GM23338 (cell line): ENCODE results near the gene TSPAN32. TPM values are rescaled to one million over a fixed set of nuclear protein-coding genes. Genes with fewer than 3 reads are reported as not detected.

Experiments used
- ATAC-seq: fragments of 200-7000 bp; cut with Tn5 transposase; 3 replicates; pipeline ENCODE4 v1.9.1; 2020
- DNase-seq: peaks from one replicate; pipeline ENCODE4 v3.0.0-alpha.2; 2015; ENCODE audit warnings: low spot score
- H2AFZ ChIP-seq: fragments of 200-600 bp; sonication (generic); 2 replicates; pipeline ENCODE4 v1.8.0; 2016; ENCODE audit warnings: antibody characterized with exemption, mild to moderate bottlenecking, moderate library complexity
- H3F3A ChIP-seq: fragments of 200-600 bp; sonication (generic); replicated peaks from 2 replicates; pipeline ENCODE4 v1.8.0; 2017; ENCODE audit warnings: antibody characterized with exemption, mixed run types, low read depth
- H3K27ac ChIP-seq: fragments of 200-600 bp; sonication (generic); 2 replicates; pipeline ENCODE4 v1.6.1; 2016; ENCODE audit warnings: low read depth
- H3K27me3 ChIP-seq: fragments of 200-600 bp; sonication (generic); 2 replicates; pipeline ENCODE4 v1.8.0; 2016; ENCODE audit warnings: mild to moderate bottlenecking, mixed run types, moderate library complexity; ENCODE audit not compliant: insufficient read depth
- H3K36me3 ChIP-seq: fragments of 200-600 bp; sonication (generic); 2 replicates; pipeline ENCODE4 v1.8.0; 2016; ENCODE audit warnings: mild to moderate bottlenecking; ENCODE audit not compliant: insufficient read depth
- H3K4me1 ChIP-seq: fragments of 200-600 bp; sonication (generic); 2 replicates; pipeline ENCODE4 v1.8.0; 2016; ENCODE audit warnings: mild to moderate bottlenecking, moderate library complexity; ENCODE audit not compliant: insufficient read depth
- H3K4me2 ChIP-seq: fragments of 200-600 bp; sonication (generic); 2 replicates; pipeline ENCODE4 v1.7.1; 2017; ENCODE audit warnings: mixed run types
- H3K4me3 ChIP-seq: fragments of 200-600 bp; sonication (generic); 2 replicates; pipeline ENCODE4 v1.6.1; 2016; ENCODE audit warnings: mixed run types
- H3K79me2 ChIP-seq: fragments of 200-600 bp; sonication (generic); replicated peaks from 2 replicates; pipeline ENCODE4 v1.8.0; 2017; ENCODE audit warnings: mild to moderate bottlenecking; ENCODE audit not compliant: insufficient read depth
- H3K9me2 ChIP-seq: fragments of 200-600 bp; sonication (generic); 2 replicates; pipeline ENCODE4 v1.8.0; 2017; ENCODE audit not compliant: insufficient read depth
- H4K20me1 ChIP-seq: fragments of 200-600 bp; sonication (generic); replicated peaks from 2 replicates; pipeline ENCODE4 v1.8.0; 2017; ENCODE audit warnings: mild to moderate bottlenecking; ENCODE audit not compliant: insufficient read depth
- H3K27ac Mint-ChIP-seq: 2 replicates; pipeline ENCODE4 v1.8.0; 2020; ENCODE audit warnings: inconsistent platforms, mild to moderate bottlenecking, moderate library complexity, mixed read lengths
- H3K27me3 Mint-ChIP-seq: 3 replicates; pipeline ENCODE4 v1.8.0; 2022; ENCODE audit warnings: low read depth, mild to moderate bottlenecking, moderate library complexity, mixed read lengths, inconsistent platforms; ENCODE audit not compliant: insufficient read depth, poor library complexity
- H3K36me3 Mint-ChIP-seq: 3 replicates; pipeline ENCODE4 v1.8.0; 2021; ENCODE audit warnings: low read depth, mild to moderate bottlenecking, inconsistent platforms, moderate library complexity, mixed read lengths
- H3K4me1 Mint-ChIP-seq: 3 replicates; pipeline ENCODE4 v1.8.0; 2020; ENCODE audit warnings: mild to moderate bottlenecking, inconsistent platforms, mixed read lengths
- H3K4me3 Mint-ChIP-seq: 3 replicates; pipeline ENCODE4 v1.8.0; 2021; ENCODE audit warnings: moderate library complexity, mild to moderate bottlenecking, inconsistent platforms, mixed read lengths
- H3K9me3 Mint-ChIP-seq: 3 replicates; pipeline ENCODE4 v1.8.0; 2020; ENCODE audit warnings: moderate library complexity, mild to moderate bottlenecking, inconsistent platforms, mixed read lengths
- CREB1 ChIP-seq: fragments of 250-450 bp; sonication (Bioruptor Pico); IDR thresholded peaks from 2 replicates; pipeline ENCODE4 v1.5.0; 2020; ENCODE audit warnings: low read depth, mild to moderate bottlenecking, moderate library complexity
- NANOG ChIP-seq: IDR thresholded peaks from 2 replicates; pipeline ENCODE4 v1.6.1; 2016; ENCODE audit warnings: antibody characterized with exemption, borderline replicate concordance
- STAT1 ChIP-seq: IDR thresholded peaks from one replicate; pipeline ENCODE4 v1.6.1; 2016; ENCODE audit warnings: antibody characterized with exemption; ENCODE audit not compliant: unreplicated experiment
- polyA plus RNA-seq: library from polyadenylated mRNA; unstranded; fragments of >200 nt; fragmentation: Nextera tagmentation; extraction: Ambion mirVana; gene quantifications from 2 replicates; pipeline ENCODE4 v1.2.1, GENCODE V29; 2016
- total RNA-seq: library from RNA; depleted of rRNA; stranded (reverse); fragments of >200 nt; shearing (Covaris generic); gene quantifications from 2 replicates; pipeline ENCODE4 v1.2.3, GENCODE V29; 2014
- TF ChIP-seq, protein P1 (sequence below): IDR thresholded peaks from one replicate; pipeline ENCODE4 v1.6.1; 2018; ENCODE audit warnings: antibody characterized with exemption; ENCODE audit not compliant: unreplicated experiment
- TF ChIP-seq, protein P2 (sequence below): fragments of 250-450 bp; sonication (Bioruptor Pico); IDR thresholded peaks from 2 replicates; pipeline ENCODE4 v1.5.0; 2020; ENCODE audit warnings: mild to moderate bottlenecking, moderate library complexity

TSPAN32 gene
- total and polyA plus RNA-seq, 2 experiments from 2014 or later: not detected

DNA sequence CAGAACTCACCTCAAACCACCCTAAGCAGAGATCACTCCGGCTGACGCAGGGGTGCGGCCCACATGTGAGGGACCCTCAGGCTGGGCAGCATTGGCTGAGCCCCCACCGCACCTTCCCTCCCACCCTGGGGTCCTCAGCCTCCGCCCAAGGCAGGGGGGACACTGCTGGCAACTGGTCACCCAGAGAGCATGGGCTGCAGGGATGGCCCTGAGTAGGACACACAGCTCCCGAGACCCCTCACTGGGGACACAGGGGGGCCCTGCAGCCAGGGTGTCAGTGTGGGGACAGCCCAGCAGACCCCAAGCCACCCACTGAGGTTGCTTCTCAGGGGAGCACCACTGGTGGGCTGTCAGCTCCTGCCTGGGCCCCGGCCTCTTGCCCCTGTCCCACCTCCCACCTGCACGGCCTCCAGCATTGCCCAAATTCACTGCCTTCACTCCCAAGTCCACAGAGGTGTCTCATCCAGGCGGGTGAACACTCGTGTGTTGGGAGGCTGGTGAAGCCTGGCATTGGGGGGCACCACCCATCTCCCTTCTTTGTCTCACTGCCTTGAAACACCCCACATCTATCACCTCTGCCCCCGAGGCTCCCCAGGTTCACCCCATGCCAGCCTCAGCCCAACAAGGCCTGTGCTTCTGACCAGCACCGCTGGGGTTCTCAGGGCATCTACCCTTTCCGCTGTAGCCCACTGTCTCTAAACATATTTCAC lies 4.7 kb upstream of the TSPAN32 start (continued):
- TF ChIP-seq, protein P1, sequence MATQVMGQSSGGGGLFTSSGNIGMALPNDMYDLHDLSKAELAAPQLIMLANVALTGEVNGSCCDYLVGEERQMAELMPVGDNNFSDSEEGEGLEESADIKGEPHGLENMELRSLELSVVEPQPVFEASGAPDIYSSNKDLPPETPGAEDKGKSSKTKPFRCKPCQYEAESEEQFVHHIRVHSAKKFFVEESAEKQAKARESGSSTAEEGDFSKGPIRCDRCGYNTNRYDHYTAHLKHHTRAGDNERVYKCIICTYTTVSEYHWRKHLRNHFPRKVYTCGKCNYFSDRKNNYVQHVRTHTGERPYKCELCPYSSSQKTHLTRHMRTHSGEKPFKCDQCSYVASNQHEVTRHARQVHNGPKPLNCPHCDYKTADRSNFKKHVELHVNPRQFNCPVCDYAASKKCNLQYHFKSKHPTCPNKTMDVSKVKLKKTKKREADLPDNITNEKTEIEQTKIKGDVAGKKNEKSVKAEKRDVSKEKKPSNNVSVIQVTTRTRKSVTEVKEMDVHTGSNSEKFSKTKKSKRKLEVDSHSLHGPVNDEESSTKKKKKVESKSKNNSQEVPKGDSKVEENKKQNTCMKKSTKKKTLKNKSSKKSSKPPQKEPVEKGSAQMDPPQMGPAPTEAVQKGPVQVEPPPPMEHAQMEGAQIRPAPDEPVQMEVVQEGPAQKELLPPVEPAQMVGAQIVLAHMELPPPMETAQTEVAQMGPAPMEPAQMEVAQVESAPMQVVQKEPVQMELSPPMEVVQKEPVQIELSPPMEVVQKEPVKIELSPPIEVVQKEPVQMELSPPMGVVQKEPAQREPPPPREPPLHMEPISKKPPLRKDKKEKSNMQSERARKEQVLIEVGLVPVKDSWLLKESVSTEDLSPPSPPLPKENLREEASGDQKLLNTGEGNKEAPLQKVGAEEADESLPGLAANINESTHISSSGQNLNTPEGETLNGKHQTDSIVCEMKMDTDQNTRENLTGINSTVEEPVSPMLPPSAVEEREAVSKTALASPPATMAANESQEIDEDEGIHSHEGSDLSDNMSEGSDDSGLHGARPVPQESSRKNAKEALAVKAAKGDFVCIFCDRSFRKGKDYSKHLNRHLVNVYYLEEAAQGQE: no peak
- TF ChIP-seq CREB1 (CRISPR knock-in tag) (no peak), NANOG (no peak)
- TF ChIP-seq, protein P2, sequence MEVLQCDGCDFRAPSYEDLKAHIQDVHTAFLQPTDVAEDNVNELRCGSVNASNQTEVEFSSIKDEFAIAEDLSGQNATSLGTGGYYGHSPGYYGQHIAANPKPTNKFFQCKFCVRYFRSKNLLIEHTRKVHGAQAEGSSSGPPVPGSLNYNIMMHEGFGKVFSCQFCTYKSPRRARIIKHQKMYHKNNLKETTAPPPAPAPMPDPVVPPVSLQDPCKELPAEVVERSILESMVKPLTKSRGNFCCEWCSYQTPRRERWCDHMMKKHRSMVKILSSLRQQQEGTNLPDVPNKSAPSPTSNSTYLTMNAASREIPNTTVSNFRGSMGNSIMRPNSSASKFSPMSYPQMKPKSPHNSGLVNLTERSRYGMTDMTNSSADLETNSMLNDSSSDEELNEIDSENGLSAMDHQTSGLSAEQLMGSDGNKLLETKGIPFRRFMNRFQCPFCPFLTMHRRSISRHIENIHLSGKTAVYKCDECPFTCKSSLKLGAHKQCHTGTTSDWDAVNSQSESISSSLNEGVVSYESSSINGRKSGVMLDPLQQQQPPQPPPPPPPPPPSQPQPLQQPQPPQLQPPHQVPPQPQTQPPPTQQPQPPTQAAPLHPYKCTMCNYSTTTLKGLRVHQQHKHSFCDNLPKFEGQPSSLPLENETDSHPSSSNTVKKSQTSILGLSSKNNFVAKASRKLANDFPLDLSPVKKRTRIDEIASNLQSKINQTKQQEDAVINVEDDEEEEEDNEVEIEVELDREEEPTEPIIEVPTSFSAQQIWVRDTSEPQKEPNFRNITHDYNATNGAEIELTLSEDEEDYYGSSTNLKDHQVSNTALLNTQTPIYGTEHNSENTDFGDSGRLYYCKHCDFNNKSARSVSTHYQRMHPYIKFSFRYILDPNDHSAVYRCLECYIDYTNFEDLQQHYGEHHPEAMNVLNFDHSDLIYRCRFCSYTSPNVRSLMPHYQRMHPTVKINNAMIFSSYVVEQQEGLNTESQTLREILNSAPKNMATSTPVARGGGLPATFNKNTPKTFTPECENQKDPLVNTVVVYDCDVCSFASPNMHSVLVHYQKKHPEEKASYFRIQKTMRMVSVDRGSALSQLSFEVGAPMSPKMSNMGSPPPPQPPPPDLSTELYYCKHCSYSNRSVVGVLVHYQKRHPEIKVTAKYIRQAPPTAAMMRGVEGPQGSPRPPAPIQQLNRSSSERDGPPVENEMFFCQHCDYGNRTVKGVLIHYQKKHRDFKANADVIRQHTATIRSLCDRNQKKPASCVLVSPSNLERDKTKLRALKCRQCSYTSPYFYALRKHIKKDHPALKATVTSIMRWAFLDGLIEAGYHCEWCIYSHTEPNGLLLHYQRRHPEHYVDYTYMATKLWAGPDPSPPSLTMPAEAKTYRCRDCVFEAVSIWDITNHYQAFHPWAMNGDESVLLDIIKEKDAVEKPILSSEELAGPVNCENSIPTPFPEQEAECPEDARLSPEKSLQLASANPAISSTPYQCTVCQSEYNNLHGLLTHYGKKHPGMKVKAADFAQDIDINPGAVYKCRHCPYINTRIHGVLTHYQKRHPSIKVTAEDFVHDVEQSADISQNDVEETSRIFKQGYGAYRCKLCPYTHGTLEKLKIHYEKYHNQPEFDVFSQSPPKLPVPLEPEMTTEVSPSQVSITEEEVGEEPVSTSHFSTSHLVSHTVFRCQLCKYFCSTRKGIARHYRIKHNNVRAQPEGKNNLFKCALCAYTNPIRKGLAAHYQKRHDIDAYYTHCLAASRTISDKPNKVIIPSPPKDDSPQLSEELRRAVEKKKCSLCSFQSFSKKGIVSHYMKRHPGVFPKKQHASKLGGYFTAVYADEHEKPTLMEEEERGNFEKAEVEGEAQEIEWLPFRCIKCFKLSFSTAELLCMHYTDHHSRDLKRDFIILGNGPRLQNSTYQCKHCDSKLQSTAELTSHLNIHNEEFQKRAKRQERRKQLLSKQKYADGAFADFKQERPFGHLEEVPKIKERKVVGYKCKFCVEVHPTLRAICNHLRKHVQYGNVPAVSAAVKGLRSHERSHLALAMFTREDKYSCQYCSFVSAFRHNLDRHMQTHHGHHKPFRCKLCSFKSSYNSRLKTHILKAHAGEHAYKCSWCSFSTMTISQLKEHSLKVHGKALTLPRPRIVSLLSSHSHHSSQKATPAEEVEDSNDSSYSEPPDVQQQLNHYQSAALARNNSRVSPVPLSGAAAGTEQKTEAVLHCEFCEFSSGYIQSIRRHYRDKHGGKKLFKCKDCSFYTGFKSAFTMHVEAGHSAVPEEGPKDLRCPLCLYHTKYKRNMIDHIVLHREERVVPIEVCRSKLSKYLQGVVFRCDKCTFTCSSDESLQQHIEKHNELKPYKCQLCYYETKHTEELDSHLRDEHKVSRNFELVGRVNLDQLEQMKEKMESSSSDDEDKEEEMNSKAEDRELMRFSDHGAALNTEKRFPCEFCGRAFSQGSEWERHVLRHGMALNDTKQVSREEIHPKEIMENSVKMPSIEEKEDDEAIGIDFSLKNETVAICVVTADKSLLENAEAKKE (CRISPR knock-in tag): no peak

DNA sequence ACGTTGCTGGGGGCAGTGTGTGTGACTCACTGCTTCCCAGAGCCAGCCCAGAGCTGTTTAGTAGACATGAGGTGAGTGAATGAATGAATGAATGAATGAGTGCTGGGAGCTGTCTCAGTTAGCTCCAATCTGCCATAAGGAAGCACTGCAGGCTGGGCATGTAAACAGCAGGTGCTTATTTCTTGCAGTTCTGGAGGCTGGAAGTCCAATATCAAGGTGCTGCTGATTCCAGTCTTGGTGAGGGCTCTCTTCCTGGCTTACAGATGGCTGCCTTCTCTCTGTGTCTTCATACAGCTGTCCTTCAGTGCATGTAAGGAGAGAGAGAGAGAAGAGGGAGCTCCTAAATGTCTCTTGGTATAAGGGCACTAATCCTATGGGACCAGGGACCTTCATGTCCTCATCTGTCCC lies 4.2 kb upstream of the TSPAN32 start:
- DNase-seq (no peak), ATAC-seq (no peak)
- H3K9me2 ChIP-seq: no peaks in the 10 kb centered on the region
- H2AFZ ChIP-seq: no peak overlapping the region
- Mint-ChIP-seq H3K27me3 (peaks cover 10% of the 10 kb centered on the region), H3K9me3 (no peaks in the 10 kb centered on the region), H3K4me1 (no peaks in the 10 kb centered on the region), H3K4me3 (no peak overlapping the region), H3K27ac (no peak overlapping the region), H3K36me3 (no peaks in the 10 kb centered on the region)
- H3K4me1 ChIP-seq: no peaks in the 10 kb centered on the region
- no peaks in the 10 kb centered on the region for H3K27me3 ChIP-seq
- no peaks in the 10 kb centered on the region for H3F3A ChIP-seq
- H3K79me2 ChIP-seq: no peaks in the 10 kb centered on the region
- H3K27ac ChIP-seq: no peak overlapping the region
- H3K4me2 ChIP-seq: no peak overlapping the region
- no peak overlapping the region for H3K4me3 ChIP-seq
- no peaks in the 10 kb centered on the region for H3K36me3 ChIP-seq
- no peaks in the 10 kb centered on the region for H4K20me1 ChIP-seq
- TF ChIP-seq STAT1: no peak
- TF ChIP-seq, protein P2 (CRISPR knock-in tag): no peak
